ENCODE results near the gene MTNR1A.
"Not testable (repeated sequence)": the region's sequence is repeated elsewhere in the genome, so short reads cannot be mapped to it uniquely, and the experiment has no call there.

MTNR1A gene

DNA sequence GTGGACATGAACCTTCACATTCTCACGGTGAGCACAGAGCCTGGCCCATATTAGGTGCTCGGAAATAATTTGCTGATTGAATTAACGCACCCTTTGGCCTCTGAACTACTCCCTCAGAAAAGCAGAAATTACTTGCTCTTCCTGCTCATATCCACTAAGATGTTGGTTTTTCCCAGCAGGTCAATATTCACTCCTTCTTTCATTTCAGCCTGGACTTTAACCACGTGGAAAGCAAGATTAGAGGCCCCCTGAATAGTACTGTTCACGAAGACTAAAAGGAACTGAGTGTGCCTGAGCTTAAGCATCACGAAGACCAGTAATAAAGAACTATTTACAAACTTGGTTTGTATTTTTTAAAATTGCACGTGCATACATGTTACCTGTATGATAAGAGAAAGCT, 9.9 kb downstream of the MTNR1A start:
- DNase-seq (ENCODE audit: low spot score) = no peak
- no peak for TF ChIP-seq CTCF (IDR thresholded peaks at IDR 0.05; ENCODE audit: extremely low read depth, missing control alignments)

GRCh38 chr4:186543206-186543605, 12.2 kb downstream of the MTNR1A start:
- TF ChIP-seq CTCF (IDR thresholded peaks at IDR 0.05; ENCODE audit: extremely low read depth, missing control alignments) = no peak
- no peak for DNase-seq (ENCODE audit: low spot score)

DNA sequence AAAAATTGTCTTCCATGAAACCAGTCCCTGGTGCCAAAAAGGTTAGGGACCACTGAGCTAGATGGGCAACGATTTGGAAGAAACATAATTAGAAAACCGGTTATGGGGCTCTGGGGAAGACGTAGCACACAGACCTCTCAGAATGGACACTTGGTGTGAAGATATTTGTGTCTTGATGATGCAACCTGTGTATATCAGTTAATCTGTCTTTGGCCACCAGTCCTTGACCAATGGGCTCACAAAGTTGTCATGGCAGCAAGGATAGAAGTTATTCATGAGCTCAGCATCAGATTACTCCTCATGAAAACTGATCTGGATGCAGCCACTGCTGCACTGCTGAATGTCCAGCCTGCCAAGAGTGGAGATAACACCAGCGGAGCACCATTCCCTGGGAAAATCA, 13.6 kb downstream of the MTNR1A start:
- no peak for TF ChIP-seq CTCF (IDR thresholded peaks at IDR 0.05; ENCODE audit: extremely low read depth, missing control alignments)
- DNase-seq (ENCODE audit: low spot score) = no peak

DNA sequence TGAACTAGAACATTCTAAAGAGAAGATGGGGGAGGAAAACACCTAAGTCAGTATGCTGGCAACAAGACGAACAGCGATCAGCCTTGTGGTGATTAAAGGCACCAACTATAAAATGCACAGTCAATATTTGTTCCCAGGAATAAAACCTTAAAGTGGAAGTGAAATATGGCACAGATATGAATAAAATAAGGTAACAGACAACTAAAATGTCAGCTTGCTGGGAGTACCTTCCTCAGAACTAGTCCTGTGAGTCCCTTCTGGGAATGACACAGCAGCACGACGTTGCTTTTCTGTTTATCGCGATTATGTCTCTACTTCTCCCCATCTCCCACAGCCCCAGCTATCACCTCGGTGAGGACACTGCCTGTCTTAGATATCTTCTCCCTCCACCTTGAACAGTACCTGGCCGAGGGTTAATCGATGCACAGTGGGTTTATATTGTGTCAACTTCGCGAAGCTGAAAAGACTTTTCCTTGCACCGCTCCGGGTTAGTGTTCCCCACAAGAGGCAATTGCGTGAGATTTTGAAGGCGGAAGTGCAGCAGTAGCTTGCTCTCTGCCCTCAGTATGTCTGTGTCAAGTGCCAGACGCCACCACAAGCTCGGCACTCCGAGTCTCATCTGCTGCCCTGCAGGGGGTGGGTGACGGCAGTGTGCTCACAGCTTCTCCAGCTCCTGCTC, 17.4 kb downstream of the MTNR1A start:
- no peak for TF ChIP-seq CTCF (IDR thresholded peaks at IDR 0.05; ENCODE audit: extremely low read depth, missing control alignments)

DNA sequence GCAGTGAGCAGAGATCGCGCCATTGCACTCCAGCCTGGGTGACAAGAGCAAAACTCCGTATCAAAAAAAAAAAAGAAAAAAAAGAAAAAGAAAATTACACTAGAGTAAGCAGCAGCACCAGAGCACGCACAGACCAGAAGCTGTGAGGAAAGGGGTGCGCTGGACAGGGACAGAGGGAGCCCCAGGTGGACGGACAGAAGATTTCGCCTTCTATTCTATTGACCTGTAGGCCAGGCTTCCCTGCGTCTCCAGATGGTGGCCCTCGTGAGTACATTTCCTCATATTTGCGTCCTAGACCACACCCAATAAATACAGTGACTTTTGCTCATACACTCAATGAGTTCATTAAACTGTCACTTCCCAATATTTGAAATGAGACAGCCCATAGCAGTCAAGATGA, 19.1 kb downstream of the MTNR1A start:
- no peak for DNase-seq (ENCODE audit: low spot score)
- TF ChIP-seq CTCF (IDR thresholded peaks at IDR 0.05; ENCODE audit: extremely low read depth, missing control alignments) = no peak

More for the DNA sequence above, 17.4 kb downstream of the MTNR1A start:
- no peak for DNase-seq (ENCODE audit: low spot score)

DNA sequence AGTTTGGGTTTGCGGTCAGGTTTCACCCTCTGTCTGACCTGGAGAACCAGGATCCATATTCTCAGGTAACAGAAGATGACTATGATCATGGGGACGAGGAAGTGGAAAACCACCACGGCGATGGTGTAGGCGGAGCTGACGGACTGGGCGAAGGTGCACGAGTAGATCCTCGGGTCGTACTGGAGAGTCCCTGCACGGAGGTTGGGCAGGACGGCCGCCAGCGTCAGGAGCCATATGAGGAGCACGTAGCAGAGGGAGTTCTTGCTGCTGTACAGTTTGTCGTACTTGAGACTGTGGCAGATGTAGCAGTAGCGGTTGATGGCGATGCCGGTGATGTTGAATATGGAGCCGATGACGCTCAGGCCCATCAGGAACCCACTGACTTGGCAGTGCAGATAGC, 21.3 kb downstream of the MTNR1A start:
- no peak for DNase-seq (ENCODE audit: low spot score)
- no peak for TF ChIP-seq CTCF (IDR thresholded peaks at IDR 0.05; ENCODE audit: extremely low read depth, missing control alignments)

- DNase-seq (ENCODE audit: low spot score) = not testable (repeated sequence)
Observed at GRCh38 chr4:186523927-186524326, 31.4 kb downstream of the MTNR1A start.

GRCh38 chr4:186516287-186516686, 39.1 kb downstream of the MTNR1A start:
- DNase-seq (ENCODE audit: low spot score) = no peak
- TF ChIP-seq CTCF (IDR thresholded peaks at IDR 0.05; ENCODE audit: extremely low read depth, missing control alignments) = no peak
